HG03565 (cell line): Measurements from ENCODE around the gene CHMP4A.

Experiments
- ATAC-seq: cut with Tn5 transposase; IDR thresholded peaks from one replicate; pipeline ENCODE4 v1.9.1; 2021; ENCODE audit warnings: mild to moderate bottlenecking, moderate library complexity; ENCODE audit not compliant: unreplicated experiment

Gene CHMP4A

DNA sequence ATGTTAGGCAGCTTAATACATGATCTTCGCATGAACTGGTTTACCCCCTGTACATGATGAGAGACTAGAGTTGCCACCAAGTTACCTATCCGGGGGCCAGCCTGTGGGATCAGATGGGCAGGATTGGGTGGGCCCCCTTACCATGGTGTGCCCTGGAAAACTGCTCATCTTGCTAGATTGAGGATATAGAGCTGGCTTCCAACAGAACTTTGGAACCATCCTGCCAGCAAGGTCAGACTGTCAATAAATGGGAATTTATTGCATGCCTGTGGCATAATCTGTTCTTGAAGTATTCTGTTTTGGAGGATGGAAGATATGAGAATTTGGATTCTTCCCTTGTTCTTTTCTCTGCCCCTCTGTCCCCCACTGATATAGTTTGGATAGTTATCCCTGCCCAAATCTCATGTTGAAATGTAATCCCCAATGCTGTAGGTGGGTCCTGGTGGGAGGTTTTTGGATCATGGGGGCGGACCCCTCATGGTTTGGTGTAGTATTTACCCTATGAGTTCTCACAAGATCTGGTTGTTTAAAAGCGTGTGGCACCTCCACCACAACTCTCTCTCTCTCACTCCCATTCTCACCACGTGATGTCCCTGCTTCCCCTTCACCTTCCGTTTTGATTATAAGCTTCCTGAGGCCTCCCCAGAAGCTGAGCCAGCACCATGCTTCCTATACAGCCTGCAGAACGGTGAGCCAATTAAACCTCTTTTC lies 14.3 kb downstream of the CHMP4A start:
- ATAC-seq = no peak

DNA sequence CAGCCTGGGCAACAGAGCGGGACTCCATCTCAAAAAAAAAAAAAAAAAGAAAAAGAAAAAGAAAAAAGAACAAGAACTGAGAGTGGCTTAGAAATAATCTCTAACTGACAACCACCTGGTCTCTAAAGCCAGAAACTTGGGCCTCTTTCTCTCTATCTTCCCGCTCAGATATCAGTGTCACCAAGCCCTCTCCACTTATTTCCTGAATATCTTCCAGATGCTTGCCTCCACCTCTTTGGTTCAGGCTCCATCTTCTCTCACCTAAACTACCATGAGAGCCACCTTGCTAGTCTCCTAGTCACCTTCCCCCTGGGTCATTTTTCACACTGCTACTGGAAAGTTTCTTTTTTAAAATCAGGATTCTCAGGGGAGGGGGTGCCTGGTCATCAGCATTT lies 16.2 kb downstream of the CHMP4A start:
- ATAC-seq = no peak

DNA sequence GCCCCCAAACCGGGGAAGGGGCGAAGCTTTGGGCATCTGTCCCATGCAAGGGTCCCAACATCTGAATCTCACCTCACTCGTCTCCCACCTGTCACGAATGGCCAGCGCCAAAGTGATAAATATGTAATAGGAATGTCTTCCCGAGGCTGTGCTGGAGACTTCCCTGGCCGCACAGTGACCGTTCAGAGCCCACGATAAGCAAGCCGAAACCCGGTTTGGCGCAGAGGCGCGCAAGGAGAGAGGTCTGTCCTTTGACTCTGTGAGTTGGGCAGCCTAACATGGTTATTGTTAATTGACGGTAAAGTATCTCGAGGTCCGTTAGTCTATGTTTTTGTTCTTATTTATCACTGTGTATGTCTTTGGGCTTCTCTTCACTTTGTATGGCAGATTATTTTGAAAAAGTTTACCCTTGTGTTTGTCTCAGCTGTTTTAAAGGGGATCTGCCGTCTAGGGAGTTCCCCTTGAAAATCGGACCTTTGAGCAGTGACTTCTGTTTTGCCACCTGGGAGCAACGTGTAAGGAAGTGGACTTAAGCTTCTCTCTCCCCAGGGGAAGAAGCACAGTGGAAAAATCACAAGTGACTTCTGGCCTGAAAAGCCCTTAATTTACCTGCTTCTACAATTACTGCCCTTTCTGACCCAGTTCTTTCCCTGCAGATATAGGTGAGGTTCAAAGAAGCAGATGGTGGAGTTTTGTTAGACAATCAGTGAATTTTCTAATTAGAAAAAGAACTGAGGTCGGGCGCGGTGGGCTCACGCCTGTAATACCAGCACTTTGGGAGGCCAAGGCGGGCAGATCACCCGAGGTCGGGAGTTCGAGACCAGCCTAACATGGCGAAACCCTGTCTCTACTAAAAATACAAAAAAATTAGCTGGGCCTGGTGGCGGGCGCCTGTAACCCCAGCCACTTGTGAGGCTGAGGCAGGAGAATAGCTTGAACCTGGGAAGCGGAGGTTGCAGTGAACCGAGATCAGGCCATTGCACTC lies 16.9 kb downstream of the CHMP4A start:
- peak; percentile 2 for ATAC-seq

DNA sequence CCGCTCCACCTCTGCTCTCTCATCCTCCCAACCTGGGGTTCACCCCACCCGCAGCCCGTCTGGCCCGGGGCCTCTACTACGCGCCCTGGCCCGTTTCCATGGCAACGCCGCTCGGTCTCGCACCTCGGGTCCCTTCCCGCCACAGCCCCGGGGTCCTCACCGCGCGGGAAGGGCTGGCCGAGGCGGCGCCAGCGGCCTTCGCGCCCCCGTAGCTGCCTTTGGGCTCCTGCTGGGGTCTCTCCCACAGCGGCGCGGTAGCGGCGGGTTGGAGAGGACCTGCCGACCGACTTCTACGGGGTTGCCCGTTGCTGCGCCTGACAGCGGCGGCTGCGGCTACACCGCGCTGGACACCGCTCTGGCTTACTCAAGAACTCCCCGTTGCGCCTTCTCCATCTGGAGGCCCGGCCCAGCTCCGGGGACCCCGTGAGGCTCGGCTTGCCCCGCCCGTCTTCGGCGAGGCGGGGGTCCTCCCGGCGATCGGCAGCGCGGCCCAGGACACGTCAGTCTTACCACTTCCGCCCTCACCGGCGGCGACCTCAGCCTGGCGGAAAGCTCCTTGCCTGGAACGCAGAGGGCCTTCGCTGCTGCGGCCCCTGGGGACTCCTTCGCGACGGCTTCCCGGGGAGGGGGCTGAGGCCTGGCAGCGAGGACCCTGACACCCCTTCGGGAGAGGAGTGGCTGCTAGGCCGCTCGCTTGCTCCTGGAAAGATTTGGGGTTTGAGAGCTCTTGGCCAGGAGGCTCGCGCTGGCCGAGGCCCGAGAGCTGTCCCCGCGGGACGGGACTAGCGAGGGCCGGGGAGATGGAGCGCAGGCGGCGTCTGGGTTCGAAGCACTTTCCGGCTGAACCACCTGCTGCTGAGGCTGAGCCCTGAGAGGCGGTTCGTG lies 17.9 kb downstream of the CHMP4A start, which contains the start of gene TM9SF1:
Gene TM9SF1 (minus strand): TSS at position 256 of the 885 bp plus-strand sequence. CDS start 422 bp downstream, outside the sequence.
- peak; percentile 72 for ATAC-seq

DNA sequence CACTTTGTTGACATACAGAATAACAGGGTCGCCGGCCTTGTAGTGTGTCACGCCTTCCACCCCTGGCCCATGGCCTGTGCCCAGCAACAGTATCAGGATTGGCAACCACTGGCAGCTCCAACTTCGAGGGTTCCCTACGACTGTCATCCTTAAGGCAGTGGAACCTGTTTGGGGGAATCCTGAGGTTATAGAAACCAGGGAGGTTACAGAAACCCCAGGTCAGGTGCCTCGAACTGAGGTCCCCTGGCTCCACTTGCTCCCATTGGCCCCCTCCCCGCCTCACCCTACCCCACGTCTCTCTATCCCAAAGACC lies 18.5 kb downstream of the CHMP4A start:
- no peak for ATAC-seq

DNA sequence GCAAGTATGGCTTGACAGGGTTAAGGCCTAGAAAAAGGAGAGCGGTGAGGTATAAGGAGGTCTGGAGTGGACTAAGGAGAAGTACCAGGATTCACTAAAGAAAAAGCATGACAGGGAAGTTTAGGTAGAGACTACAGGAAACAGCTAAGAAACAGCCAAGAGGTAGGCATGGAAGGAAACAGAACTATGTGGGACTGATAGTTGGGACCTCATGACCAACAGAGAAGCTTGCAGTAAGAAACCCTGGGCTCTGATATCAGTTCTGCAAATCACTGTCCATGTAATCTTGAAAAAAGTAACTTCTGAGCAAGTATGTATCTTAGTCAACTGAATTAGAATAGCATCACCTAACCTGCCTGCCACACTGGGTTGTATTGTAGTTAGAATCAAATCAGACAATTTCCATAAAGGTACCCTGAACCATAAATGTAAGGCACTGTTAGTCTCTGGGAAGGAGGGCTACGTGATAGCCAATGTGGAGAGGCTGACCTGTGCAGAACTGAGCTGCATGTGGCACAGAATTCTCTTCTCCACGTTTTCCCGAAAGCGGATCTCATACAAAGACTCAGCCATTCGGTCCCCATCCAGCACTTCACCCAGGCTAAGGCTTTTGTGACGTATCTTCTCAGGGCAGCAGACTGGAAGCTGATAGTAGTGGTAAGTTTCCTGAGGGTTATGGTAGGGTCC lies 19.0 kb downstream of the CHMP4A start:
- no peak for ATAC-seq

DNA sequence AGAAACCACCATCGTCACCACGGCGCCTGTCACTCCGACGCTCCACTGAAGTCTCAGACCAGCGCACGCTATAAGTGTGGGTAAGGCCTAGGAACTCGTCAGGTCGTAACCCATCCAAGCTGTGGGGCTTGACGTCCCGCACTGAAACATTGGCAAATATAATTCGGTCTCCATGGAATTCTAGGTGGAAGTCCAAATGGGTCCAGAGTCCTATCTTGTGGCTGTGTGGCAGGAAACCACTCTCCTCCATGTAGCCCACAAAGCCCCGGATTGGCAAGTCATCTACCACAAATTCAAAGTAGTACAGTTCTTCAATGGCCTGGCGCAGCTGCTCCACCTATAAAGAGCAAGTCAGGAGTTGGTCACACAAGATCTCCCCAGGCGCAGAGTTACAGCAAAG lies 20.4 kb downstream of the CHMP4A start:
- no peak for ATAC-seq

DNA sequence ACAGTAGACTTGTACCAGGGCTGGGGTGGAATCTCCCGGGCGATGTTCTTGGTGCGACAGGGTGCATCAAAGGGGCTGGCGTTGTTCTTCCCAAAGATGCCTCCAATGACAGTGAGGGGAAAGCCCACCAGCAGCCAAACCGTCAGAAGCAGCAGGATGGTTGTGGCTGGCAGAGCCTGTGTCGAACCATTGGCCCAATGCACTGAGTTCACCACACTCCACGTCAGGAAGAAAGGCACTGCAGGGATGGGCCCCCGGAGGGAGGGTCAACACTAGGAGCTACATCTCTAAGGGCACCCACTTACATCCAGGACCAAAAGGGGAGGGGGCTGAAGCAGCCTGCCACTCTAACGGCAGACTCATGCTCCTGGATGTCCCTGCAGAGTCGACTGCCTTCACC lies 22.9 kb downstream of the CHMP4A start:
- ATAC-seq = no peak

DNA sequence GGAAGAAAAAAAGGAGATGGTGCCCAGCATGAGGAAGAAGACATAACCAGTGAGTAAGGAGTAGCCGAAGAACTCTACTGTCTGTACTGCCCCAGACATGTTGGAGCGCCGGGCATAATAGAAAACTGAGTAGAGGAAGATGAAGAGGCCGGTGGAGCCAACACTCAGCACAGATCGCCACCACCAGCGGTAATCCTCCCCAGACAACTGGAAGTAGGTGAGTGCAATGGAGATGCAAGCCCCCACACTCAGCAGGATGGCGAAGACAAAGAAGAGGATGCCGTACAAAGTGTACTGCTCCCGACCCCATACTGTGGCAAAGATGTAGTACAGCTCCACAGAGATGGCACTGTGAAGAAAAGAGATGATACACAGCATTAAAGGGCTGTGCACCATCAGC lies 23.8 kb downstream of the CHMP4A start:
- no peak for ATAC-seq

DNA sequence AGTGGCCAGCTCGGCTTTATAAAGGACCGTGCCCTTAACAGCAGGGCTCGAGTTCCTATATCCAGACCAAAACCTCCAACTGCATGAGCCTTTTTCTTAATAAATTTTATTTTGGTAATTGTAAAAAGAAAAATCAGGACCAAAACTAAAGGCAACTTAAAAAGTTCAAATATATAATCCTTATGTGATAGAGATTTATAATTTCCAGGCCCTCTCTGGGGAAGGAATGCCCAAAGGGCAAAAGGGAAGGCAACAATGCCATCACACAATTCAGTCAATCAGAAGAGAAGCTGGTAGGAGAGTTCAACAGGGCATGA lies 24.3 kb downstream of the CHMP4A start:
- ATAC-seq = no peak

DNA sequence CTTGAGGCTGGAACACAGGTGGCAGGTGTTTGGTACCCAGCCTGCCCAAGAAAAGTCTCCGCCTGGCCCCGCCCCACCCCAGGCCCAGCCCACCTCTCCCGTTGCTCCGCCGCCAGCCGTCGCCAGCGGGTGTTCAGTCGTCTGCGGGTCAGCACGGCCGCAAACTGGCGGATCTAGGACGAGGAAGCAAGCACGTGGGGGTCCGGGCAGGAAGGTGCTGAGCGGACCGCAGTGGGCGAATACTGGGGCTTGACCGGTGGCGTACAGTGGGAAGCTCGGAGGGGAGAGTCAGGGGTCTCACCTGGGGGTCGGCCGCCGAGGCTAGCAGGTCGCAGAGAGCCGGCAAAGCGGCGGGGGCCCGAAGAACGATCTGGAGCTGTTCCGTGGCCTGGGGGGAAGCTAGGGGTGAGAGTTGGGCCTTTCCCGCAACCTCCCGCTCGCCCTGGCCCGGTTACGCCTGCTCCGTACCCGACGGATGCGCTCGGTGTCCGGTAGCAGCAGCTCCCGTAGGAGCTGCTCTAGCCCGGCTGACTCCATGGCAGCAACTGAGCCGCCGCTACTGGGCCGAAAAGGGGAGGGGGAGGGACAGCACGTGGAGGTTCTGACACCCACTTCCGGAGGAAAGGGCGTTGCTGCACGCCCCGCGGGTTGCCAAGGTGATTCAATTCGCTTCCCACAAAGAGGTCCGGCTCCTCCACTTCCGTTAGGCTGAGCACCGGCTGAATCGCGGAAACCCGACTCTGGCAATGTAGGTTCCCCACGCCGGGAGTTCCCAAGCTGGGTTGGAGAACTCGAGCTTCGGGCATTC lies 24.8 kb downstream of the CHMP4A start, which contains the start of gene IPO4:
Gene IPO4 (minus strand): TSS at position 566 of the 808 bp plus-strand sequence. CDS start 29 bp downstream, at position 537.
- peak; percentile 88 for ATAC-seq

DNA sequence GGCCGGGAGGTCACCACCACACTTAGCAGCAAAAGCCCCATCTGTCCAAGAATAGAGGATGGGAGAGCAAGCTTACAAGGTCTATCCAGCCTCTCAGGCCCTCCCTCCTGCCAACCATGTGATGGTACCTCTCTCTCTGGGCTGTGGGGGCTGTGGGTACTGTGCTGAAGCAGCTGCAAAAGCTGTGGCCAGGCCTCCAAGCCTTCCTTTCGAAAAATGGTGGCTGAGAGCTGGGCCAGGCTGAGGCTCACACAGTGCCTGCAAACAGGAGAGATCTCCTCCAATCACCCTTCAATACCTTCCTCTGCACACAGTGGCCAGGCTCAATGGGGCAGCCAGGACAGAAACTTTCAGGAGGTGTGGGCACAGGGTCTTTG lies 25.8 kb downstream of the CHMP4A start:
- ATAC-seq = no peak

DNA sequence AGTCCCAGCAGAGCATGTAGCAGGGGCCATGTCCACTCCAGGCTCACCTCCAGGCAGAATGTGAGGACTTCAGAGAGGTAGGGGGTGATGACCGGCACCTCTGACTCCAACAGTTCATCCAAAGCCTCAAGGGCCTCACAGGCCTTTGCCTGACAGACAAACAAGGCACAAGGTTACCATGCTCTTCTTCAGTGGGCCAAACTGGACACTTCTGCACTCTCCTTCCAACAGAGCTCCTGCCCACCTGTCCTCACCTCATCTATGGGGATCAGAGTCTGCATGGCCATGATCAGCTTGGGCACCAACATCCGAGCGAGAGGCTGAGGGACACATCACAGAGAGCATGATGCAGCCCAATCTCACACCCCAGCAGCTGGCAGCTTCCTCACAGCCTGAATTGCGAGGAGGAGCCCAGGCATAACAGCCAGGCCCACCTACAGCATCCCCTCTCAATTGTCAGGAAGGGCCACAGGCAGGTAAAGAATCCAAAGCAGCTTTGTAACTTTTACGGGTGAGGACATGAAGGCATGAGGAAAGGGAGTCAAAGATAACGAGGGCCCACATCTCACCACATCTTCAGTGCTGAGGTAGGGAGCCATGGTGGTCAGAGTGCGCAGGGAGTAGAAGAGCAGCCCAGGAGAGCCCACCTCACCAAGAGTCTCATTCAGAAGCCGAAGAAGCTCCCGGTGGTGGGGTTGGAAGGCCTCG lies 26.3 kb downstream of the CHMP4A start:
- ATAC-seq = no peak

DNA sequence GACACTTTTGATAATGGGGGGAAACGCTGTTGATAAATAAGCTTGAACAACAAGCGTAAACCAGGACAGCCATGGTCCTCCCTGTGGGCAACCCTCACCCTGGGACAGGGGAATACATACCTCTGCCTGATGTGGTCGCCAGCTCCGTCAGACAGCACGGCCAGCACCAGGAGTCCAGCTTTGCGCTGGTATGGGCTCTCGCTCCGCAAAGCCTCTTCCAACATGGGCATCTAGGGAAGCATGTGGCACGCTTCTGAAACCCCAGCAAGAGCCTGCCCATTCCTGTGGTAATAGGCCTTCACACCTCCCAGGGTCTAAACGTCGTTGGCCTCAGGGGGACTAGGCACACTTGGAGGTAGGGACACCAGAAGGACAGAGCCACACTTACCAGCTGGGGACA lies 27.5 kb downstream of the CHMP4A start:
- ATAC-seq = no peak

DNA sequence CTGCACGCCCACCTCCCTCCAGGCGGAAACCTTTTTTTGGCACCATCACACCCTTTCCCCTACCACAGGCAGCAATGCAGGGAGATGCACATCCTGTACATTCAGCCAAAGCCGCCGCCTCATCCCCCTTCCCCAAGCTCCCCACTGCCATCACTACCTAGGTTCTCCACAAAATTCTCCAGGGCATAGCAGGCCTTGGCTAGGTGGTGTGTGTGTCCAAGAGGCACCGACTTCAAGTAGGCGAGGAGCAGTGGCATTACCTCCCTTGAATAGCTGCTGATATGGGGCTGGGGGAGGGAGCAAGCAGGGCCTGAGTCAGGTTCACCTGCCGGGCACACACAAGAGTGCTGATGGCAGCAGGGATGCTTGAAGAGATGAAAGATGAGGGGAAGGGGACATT lies 28.3 kb downstream of the CHMP4A start:
- no peak for ATAC-seq

DNA sequence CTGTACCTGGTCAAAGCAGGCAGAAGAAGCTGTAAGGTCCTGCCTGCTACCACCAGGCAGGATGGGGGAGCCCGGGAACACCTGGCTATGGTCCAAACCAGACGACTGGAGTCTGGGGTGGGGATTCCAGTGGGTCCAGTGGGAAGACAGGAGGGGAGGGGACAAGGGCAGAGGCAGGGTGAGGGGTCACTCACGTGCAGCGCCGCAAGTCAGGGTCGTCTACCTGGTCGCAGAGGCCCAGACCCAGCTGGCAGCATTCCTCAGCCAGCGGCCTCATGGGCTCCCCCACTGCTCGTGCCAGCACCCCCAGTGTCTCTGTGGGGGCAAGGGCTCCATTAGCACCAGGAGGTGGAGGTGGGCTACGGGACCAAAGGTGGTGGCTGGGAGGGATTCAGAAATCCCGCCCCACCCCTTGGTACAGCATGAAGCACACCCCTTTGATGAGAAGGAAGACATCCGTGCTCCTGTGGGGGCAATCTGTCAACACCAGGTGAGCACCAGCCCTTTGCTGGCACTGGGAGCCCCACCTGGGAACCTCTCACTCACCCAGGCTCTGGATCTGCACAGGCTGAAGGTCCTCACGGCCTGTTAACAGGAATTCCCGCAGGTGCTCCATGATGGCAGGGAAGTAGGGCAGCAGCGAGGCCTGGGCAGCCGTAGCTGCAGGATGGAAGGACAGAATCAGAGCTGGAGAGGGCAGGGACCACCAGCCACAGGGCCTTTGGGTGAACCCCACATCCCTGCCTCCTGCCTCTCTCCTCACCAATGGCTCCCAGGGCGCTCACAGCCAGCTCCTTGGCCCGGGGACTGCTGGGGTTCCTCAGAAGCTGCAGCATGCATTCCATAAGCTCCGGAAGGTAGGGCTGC lies 29.0 kb downstream of the CHMP4A start:
- no peak for ATAC-seq

DNA sequence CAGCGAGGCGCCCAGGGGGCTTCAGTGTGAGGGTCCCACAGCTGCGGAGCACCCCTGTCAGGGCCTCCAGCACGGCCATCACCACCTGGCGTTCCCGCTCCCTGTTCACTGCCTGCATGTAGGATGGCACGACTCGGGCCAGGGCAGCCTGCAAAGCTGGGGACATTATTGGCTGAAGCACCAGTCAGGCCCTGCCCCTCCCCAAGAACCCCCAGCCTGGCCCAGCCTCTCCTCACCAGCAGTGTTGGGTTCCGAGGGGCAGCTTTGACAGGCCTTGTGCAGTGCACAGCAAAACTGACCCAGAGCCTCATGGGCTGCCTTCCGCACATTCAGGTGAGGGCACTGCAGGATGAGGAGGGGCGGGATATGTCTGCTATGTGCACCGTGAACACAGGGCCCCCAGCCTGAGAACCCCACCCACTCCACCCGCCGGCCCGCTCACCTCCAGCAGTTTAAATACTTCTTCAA lies 30.2 kb downstream of the CHMP4A start:
- ATAC-seq = no peak
